ENCODE measurements around the gene DIAPH1. TPM values are rescaled to one million over a fixed set of nuclear protein-coding genes. Genes with fewer than 3 reads are reported as not detected.
A peak's percentile ranks its signal among the peaks of the same experiment; 100 is the strongest.

Gene DIAPH1
- total RNA-seq, 1 experiment from 2014 or later, result 157 TPM

DNA sequence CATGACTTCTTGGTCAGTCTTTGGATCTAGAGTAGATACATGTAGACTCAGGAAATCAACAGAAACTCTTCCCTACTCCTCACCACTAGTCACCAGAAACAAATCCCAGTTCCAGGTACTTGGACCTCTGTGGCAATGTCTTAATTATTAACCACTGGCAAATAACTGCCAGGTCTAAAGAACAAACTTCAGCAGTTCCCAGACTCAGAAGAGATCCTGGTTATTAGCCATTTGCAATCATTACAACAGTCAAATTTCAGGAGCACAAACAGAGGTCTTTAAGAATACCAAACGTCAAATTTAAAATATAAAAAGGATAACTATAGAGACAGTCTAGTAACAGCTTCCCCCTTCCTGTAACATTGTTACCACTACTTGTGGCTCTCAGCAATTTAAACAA, 10.2 kb downstream of the DIAPH1 start:
- Histone ChIP-seq H3K4me1 (replicated peaks; ENCODE audit: insufficient read depth) (peaks cover 19% of the 10 kb centered on the region), H2AFZ (no peak overlapping the region), H3K79me2 (ENCODE audit: low read depth) (peaks cover 89% of the 10 kb centered on the region), H3K27me3 (ENCODE audit: insufficient read depth, low read depth) (no peaks in the 10 kb centered on the region), H3K4me3 (no peak overlapping the region), H3F3A (ENCODE audit: insufficient read depth, low read depth) (peaks cover 32% of the 10 kb centered on the region), H3K9me2 (ENCODE audit: insufficient read depth) (no peaks in the 10 kb centered on the region), H4K20me1 (ENCODE audit: insufficient read depth) (peaks cover 48% of the 10 kb centered on the region), H3K9me3 (ENCODE audit: insufficient read depth, low read depth) (no peaks in the 10 kb centered on the region), H3K36me3 (ENCODE audit: low read depth) (peaks cover 3% of the 10 kb centered on the region; the same call in 1 of the 2 replicates), H3K4me2 (no peak overlapping the region), H3K27ac (0 out of 2 replicates have a peak overlapping the region, but pooled peaks have one; percentile 17)
- POLR2A ChIA-PET (ENCODE audit: unreplicated experiment), result no interaction called here
- no peak for DNase-seq
- intact Hi-C loops (cut with micrococcal nuclease; ENCODE audit: unreplicated experiment), result no loop called here
- no peak for TF ChIP-seq CTCF (conservative IDR thresholded peaks at IDR 0.05)
- TF ChIP-seq EZH2 (IDR thresholded peaks at IDR 0.05; ENCODE audit: low read depth), result no peak
- no TSS peak for BruUV-seq (replicated peaks)
- CTCF ChIA-PET, result no interaction called here

GRCh38 chr5:141608046-141608445, 10.8 kb downstream of the DIAPH1 start:
- H3K27ac ChIP-seq, result 0 out of 2 replicates have a peak overlapping the region, but pooled peaks have one; percentile 17
- POLR2A ChIA-PET (ENCODE audit: unreplicated experiment), result no interaction called here

GRCh38 chr5:141605523-141606277, 13.1 kb downstream of the DIAPH1 start:
- no peak for TF ChIP-seq CTCF (conservative IDR thresholded peaks at IDR 0.05)
- no peak for TF ChIP-seq EZH2 (IDR thresholded peaks at IDR 0.05; ENCODE audit: low read depth)
- Histone ChIP-seq H4K20me1 (ENCODE audit: insufficient read depth) (peaks cover 47% of the 10 kb centered on the region), H3K27ac (peak overlapping the region; percentile 70), H3K36me3 (ENCODE audit: low read depth) (no peaks in the 10 kb centered on the region), H3K4me2 (no peak overlapping the region), H3K4me3 (no peak overlapping the region), H3F3A (ENCODE audit: insufficient read depth, low read depth) (peaks cover 33% of the 10 kb centered on the region), H3K4me1 (replicated peaks; ENCODE audit: insufficient read depth) (peaks cover 24% of the 10 kb centered on the region), H3K27me3 (ENCODE audit: insufficient read depth, low read depth) (no peaks in the 10 kb centered on the region), H3K79me2 (ENCODE audit: low read depth) (peaks cover 89% of the 10 kb centered on the region), H3K9me3 (ENCODE audit: insufficient read depth, low read depth) (no peaks in the 10 kb centered on the region), H2AFZ (no peak overlapping the region), H3K9me2 (ENCODE audit: insufficient read depth) (no peaks in the 10 kb centered on the region)
- DNase-seq, result no peak
- no TSS peak for BruUV-seq (replicated peaks)
- ChIA-PET CTCF (no interaction called here), POLR2A (ENCODE audit: unreplicated experiment) (no interaction called here)
- intact Hi-C loops (cut with micrococcal nuclease; ENCODE audit: unreplicated experiment), result no loop called here

More at GRCh38 chr5:141608046-141608445, 10.8 kb downstream of the DIAPH1 start:
- no peaks in the 10 kb centered on the region for H3K27me3 ChIP-seq (ENCODE audit: insufficient read depth, low read depth)
- no peak overlapping the region for H3K4me3 ChIP-seq
- no peak overlapping the region for H2AFZ ChIP-seq
- CTCF ChIA-PET, result interaction anchor here (0.5 to 0.6 kb wide), 2 partner anchors 38 to 1439 kb away, joined by 3 to 11 read pairs; no protein-coding TSS in a partner anchor
- H3K36me3 ChIP-seq (ENCODE audit: low read depth), result no peaks in the 10 kb centered on the region
- no peak overlapping the region for H3K4me2 ChIP-seq
- no peak for DNase-seq
- TF ChIP-seq CTCF (conservative IDR thresholded peaks at IDR 0.05), result no peak
- no peak for TF ChIP-seq EZH2 (IDR thresholded peaks at IDR 0.05; ENCODE audit: low read depth)
- intact Hi-C loops (cut with micrococcal nuclease; ENCODE audit: unreplicated experiment), result no loop called here
- H3K9me2 ChIP-seq (ENCODE audit: insufficient read depth), result no peaks in the 10 kb centered on the region
- peaks cover 89% of the 10 kb centered on the region for H3K79me2 ChIP-seq (ENCODE audit: low read depth)
- BruUV-seq (replicated peaks), result no TSS peak
- peaks cover 24% of the 10 kb centered on the region for H3K4me1 ChIP-seq (replicated peaks; ENCODE audit: insufficient read depth)
- no peaks in the 10 kb centered on the region for H3K9me3 ChIP-seq (ENCODE audit: insufficient read depth, low read depth)
- peaks cover 33% of the 10 kb centered on the region for H3F3A ChIP-seq (ENCODE audit: insufficient read depth, low read depth)
- peaks cover 47% of the 10 kb centered on the region for H4K20me1 ChIP-seq (ENCODE audit: insufficient read depth)

All from PC-9 (cell line).